ENCODE results near the gene C14orf132.

The C14orf132 gene

GRCh38 chr14:96042248-96042930, 3.2 kb downstream of the C14orf132 start:
- Histone ChIP-seq H3K4me1 (ENCODE audit: control insufficient read depth, low read depth, low read length) (no peaks in the 10 kb centered on the region), H3K36me3 (ENCODE audit: control insufficient read depth, insufficient read depth, low read length) (no peaks in the 10 kb centered on the region), H2BK5ac (ENCODE audit: low read length) (no peak overlapping the region), H3K27ac (ENCODE audit: low read depth, low read length) (no peak overlapping the region), H4K5ac (ENCODE audit: low read length) (no peak overlapping the region), H3K79me2 (ENCODE audit: control insufficient read depth, insufficient read depth, low read length) (peaks cover 9% of the 10 kb centered on the region), H2AK5ac (ENCODE audit: low read length) (no peak overlapping the region), H3K27me3 (ENCODE audit: insufficient read depth, low read length, poor library complexity) (no peaks in the 10 kb centered on the region), H4K8ac (ENCODE audit: low read depth, low read length) (no peak overlapping the region), H3K9ac (ENCODE audit: low read length) (no peak overlapping the region), H3K18ac (ENCODE audit: low read length) (no peak overlapping the region), H3K4ac (ENCODE audit: low read depth, low read length) (no peak overlapping the region), H3K23ac (ENCODE audit: low read length) (no peak overlapping the region), H3K79me1 (ENCODE audit: low read length) (peaks cover 23% of the 10 kb centered on the region), H2BK120ac (ENCODE audit: low read depth, low read length) (no peak overlapping the region), H3K56ac (ENCODE audit: low read length) (no peak overlapping the region), H3K4me2 (ENCODE audit: low read length) (no peak overlapping the region), H2BK15ac (replicated peaks; ENCODE audit: low read depth) (no peak overlapping the region), H3K4me3 (ENCODE audit: low read length) (no peak overlapping the region)
- DNase-seq, result no peak
- no CpG with 5 or more reads among the region's 4 CpGs for WGBS (ENCODE audit: extremely low coverage, insufficient coverage, low lambda C conversion rate)

GRCh38 chr14:96046630-96047029, 7.5 kb downstream of the C14orf132 start:
- H2BK5ac ChIP-seq (ENCODE audit: low read length), result no peak overlapping the region
- peak; percentile 29 for DNase-seq

GRCh38 chr14:96047101-96047500, 7.9 kb downstream of the C14orf132 start:
- Histone ChIP-seq H4K5ac (ENCODE audit: low read length) (no peak overlapping the region), H3K79me2 (ENCODE audit: control insufficient read depth, insufficient read depth, low read length) (peaks cover 11% of the 10 kb centered on the region), H3K27ac (ENCODE audit: low read depth, low read length) (no peak overlapping the region), H3K4ac (ENCODE audit: low read depth, low read length) (no peak overlapping the region), H3K18ac (ENCODE audit: low read length) (no peak overlapping the region), H2BK15ac (replicated peaks; ENCODE audit: low read depth) (no peak overlapping the region), H3K27me3 (ENCODE audit: insufficient read depth, low read length, poor library complexity) (no peaks in the 10 kb centered on the region), H3K4me2 (ENCODE audit: low read length) (no peak overlapping the region), H3K23ac (ENCODE audit: low read length) (no peak overlapping the region), H3K56ac (ENCODE audit: low read length) (no peak overlapping the region), H3K36me3 (ENCODE audit: control insufficient read depth, insufficient read depth, low read length) (no peaks in the 10 kb centered on the region), H3K79me1 (ENCODE audit: low read length) (peaks cover 22% of the 10 kb centered on the region), H4K8ac (ENCODE audit: low read depth, low read length) (no peak overlapping the region), H3K9ac (ENCODE audit: low read length) (no peak overlapping the region), H2BK5ac (ENCODE audit: low read length) (no peak overlapping the region), H2BK120ac (ENCODE audit: low read depth, low read length) (no peak overlapping the region), H3K4me3 (ENCODE audit: low read length) (no peak overlapping the region), H2AK5ac (ENCODE audit: low read length) (no peak overlapping the region), H3K4me1 (ENCODE audit: control insufficient read depth, low read depth, low read length) (no peaks in the 10 kb centered on the region)
- no peak for DNase-seq

More at GRCh38 chr14:96046630-96047029, 7.5 kb downstream of the C14orf132 start:
- Histone ChIP-seq H3K56ac (ENCODE audit: low read length) (no peak overlapping the region), H2BK15ac (replicated peaks; ENCODE audit: low read depth) (no peak overlapping the region), H3K79me2 (ENCODE audit: control insufficient read depth, insufficient read depth, low read length) (peaks cover 11% of the 10 kb centered on the region), H3K79me1 (ENCODE audit: low read length) (peaks cover 22% of the 10 kb centered on the region), H2AK5ac (ENCODE audit: low read length) (no peak overlapping the region), H4K8ac (ENCODE audit: low read depth, low read length) (no peak overlapping the region), H2BK120ac (ENCODE audit: low read depth, low read length) (no peak overlapping the region), H3K4me2 (ENCODE audit: low read length) (no peak overlapping the region), H3K27ac (ENCODE audit: low read depth, low read length) (no peak overlapping the region), H3K4me3 (ENCODE audit: low read length) (no peak overlapping the region), H3K9ac (ENCODE audit: low read length) (no peak overlapping the region), H3K4ac (ENCODE audit: low read depth, low read length) (no peak overlapping the region), H4K5ac (ENCODE audit: low read length) (no peak overlapping the region), H3K23ac (ENCODE audit: low read length) (no peak overlapping the region), H3K36me3 (ENCODE audit: control insufficient read depth, insufficient read depth, low read length) (no peaks in the 10 kb centered on the region), H3K27me3 (ENCODE audit: insufficient read depth, low read length, poor library complexity) (no peaks in the 10 kb centered on the region), H3K18ac (ENCODE audit: low read length) (no peak overlapping the region), H3K4me1 (ENCODE audit: control insufficient read depth, low read depth, low read length) (no peaks in the 10 kb centered on the region)
- no CpG with 5 or more reads among the region's 2 CpGs for WGBS (ENCODE audit: extremely low coverage, insufficient coverage, low lambda C conversion rate)

GRCh38 chr14:96049932-96050331, 10.8 kb downstream of the C14orf132 start:
- H3K27ac ChIP-seq (ENCODE audit: low read depth, low read length), result no peak overlapping the region
- H3K18ac ChIP-seq (ENCODE audit: low read length), result no peak overlapping the region
- no peak for DNase-seq
- H3K79me1 ChIP-seq (ENCODE audit: low read length), result peaks cover 17% of the 10 kb centered on the region
- no peak overlapping the region for H2AK5ac ChIP-seq (ENCODE audit: low read length)
- no peak overlapping the region for H3K4me3 ChIP-seq (ENCODE audit: low read length)
- no peak overlapping the region for H2BK120ac ChIP-seq (ENCODE audit: low read depth, low read length)
- H2BK15ac ChIP-seq (replicated peaks; ENCODE audit: low read depth), result no peak overlapping the region
- H4K5ac ChIP-seq (ENCODE audit: low read length), result no peak overlapping the region
- H3K79me2 ChIP-seq (ENCODE audit: control insufficient read depth, insufficient read depth, low read length), result peaks cover 11% of the 10 kb centered on the region
- H2BK5ac ChIP-seq (ENCODE audit: low read length), result no peak overlapping the region
- H3K4me1 ChIP-seq (ENCODE audit: control insufficient read depth, low read depth, low read length), result no peaks in the 10 kb centered on the region
- no peak overlapping the region for H3K4ac ChIP-seq (ENCODE audit: low read depth, low read length)
- no peaks in the 10 kb centered on the region for H3K36me3 ChIP-seq (ENCODE audit: control insufficient read depth, insufficient read depth, low read length)
- H3K56ac ChIP-seq (ENCODE audit: low read length), result no peak overlapping the region
- H3K4me2 ChIP-seq (ENCODE audit: low read length), result no peak overlapping the region
- H3K23ac ChIP-seq (ENCODE audit: low read length), result no peak overlapping the region
- no peak overlapping the region for H3K9ac ChIP-seq (ENCODE audit: low read length)
- H4K8ac ChIP-seq (ENCODE audit: low read depth, low read length), result no peak overlapping the region
- no peaks in the 10 kb centered on the region for H3K27me3 ChIP-seq (ENCODE audit: insufficient read depth, low read length, poor library complexity)

GRCh38 chr14:96050482-96050881, 11.3 kb downstream of the C14orf132 start:
- Histone ChIP-seq H2BK5ac (ENCODE audit: low read length) (no peak overlapping the region), H2AK5ac (ENCODE audit: low read length) (no peak overlapping the region), H4K5ac (ENCODE audit: low read length) (no peak overlapping the region), H3K4me1 (ENCODE audit: control insufficient read depth, low read depth, low read length) (no peaks in the 10 kb centered on the region), H3K27ac (ENCODE audit: low read depth, low read length) (no peak overlapping the region), H3K23ac (ENCODE audit: low read length) (no peak overlapping the region), H3K79me1 (ENCODE audit: low read length) (peaks cover 13% of the 10 kb centered on the region), H3K4ac (ENCODE audit: low read depth, low read length) (no peak overlapping the region), H3K9ac (ENCODE audit: low read length) (no peak overlapping the region), H3K18ac (ENCODE audit: low read length) (no peak overlapping the region), H3K36me3 (ENCODE audit: control insufficient read depth, insufficient read depth, low read length) (no peaks in the 10 kb centered on the region), H3K56ac (ENCODE audit: low read length) (no peak overlapping the region), H3K4me3 (ENCODE audit: low read length) (no peak overlapping the region), H3K79me2 (ENCODE audit: control insufficient read depth, insufficient read depth, low read length) (peaks cover 9% of the 10 kb centered on the region), H3K4me2 (ENCODE audit: low read length) (no peak overlapping the region), H3K27me3 (ENCODE audit: insufficient read depth, low read length, poor library complexity) (no peaks in the 10 kb centered on the region), H2BK120ac (ENCODE audit: low read depth, low read length) (no peak overlapping the region), H2BK15ac (replicated peaks; ENCODE audit: low read depth) (no peak overlapping the region), H4K8ac (ENCODE audit: low read depth, low read length) (no peak overlapping the region)
- no CpG with 5 or more reads among the region's 4 CpGs for WGBS (ENCODE audit: extremely low coverage, insufficient coverage, low lambda C conversion rate)
- no peak for DNase-seq

- peaks cover 4% of the 10 kb centered on the region for H3K79me2 ChIP-seq (ENCODE audit: control insufficient read depth, insufficient read depth, low read length)
- no peak overlapping the region for H3K27ac ChIP-seq (ENCODE audit: low read depth, low read length)
- H2AK5ac ChIP-seq (ENCODE audit: low read length), result no peak overlapping the region
- H3K27me3 ChIP-seq (ENCODE audit: insufficient read depth, low read length, poor library complexity), result no peaks in the 10 kb centered on the region
- H3K23ac ChIP-seq (ENCODE audit: low read length), result no peak overlapping the region
- H3K4ac ChIP-seq (ENCODE audit: low read depth, low read length), result no peak overlapping the region
- H3K18ac ChIP-seq (ENCODE audit: low read length), result no peak overlapping the region
- H4K8ac ChIP-seq (ENCODE audit: low read depth, low read length), result no peak overlapping the region
- no peak overlapping the region for H2BK120ac ChIP-seq (ENCODE audit: low read depth, low read length)
- no peak for DNase-seq
- no peaks in the 10 kb centered on the region for H3K4me1 ChIP-seq (ENCODE audit: control insufficient read depth, low read depth, low read length)
- peaks cover 7% of the 10 kb centered on the region for H3K79me1 ChIP-seq (ENCODE audit: low read length)
- no peak overlapping the region for H4K5ac ChIP-seq (ENCODE audit: low read length)
- H3K36me3 ChIP-seq (ENCODE audit: control insufficient read depth, insufficient read depth, low read length), result no peaks in the 10 kb centered on the region
- H2BK5ac ChIP-seq (ENCODE audit: low read length), result no peak overlapping the region
- no peak overlapping the region for H2BK15ac ChIP-seq (replicated peaks; ENCODE audit: low read depth)
- H3K4me2 ChIP-seq (ENCODE audit: low read length), result no peak overlapping the region
- H3K56ac ChIP-seq (ENCODE audit: low read length), result no peak overlapping the region
- H3K9ac ChIP-seq (ENCODE audit: low read length), result no peak overlapping the region
- H3K4me3 ChIP-seq (ENCODE audit: low read length), result no peak overlapping the region
- WGBS (ENCODE audit: extremely low coverage, insufficient coverage, low lambda C conversion rate), result no CpG with 5 or more reads among the region's 3 CpGs
Measured at GRCh38 chr14:96051231-96051630, 12.1 kb downstream of the C14orf132 start.

All from mesendoderm (in vitro differentiated cells).